ENCODE data around the gene CCDC157.

GRCh38 chr22:30397656-30398635 is 41.1 kb downstream of the CCDC157 start:
- TF ChIP-seq POLR2A (IDR thresholded peaks at IDR 0.05): no peak
- no peak for TF ChIP-seq CTCF (IDR thresholded peaks at IDR 0.05 in 4 of 5, conservative IDR thresholded peaks at IDR 0.05 in 1 of 5)

All from gastrocnemius medialis (tissue), 4 donors.